Measurements from ENCODE around the gene CHST5. TPM values are rescaled to one million over a fixed set of nuclear protein-coding genes. Genes with fewer than 3 reads are reported as not detected.

The CHST5 gene
- total and polyA plus RNA-seq, 2 of the 13 experiments (the other 11 are each of a cell fraction or from before 2014, with no cell fraction given) = 0.05 TPM; not detected in 1

DNA sequence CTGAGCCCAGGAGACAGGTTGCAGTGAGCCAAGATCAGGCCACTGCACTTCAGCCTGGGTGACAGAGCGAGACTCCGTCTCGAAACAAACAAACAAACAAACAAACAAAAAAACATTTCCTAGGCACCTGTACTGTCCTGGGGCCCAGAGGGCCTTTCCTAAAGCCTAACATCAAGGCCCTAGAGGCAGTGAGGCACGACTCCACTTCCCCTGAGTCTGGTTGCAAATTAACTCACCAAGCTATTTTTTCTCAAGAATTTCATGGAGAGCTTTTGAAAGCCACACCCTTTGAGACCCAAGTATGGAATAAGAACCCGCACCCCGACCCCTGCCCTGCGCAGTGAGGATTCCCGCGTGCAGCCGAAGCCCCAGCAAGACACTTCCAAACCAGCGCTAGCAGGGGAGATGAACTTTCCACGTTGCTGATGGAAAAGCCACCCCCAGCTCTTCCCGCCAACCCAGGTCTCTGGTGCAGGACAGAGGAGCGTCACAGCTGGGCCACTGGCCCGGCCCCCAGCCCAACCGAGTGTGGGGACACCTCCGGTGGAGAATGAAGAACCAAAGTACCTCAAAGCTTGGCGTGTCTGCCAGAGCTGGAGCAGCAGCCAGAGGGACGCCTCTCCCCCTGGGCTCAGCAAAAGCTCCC is 1.2 kb downstream of the CHST5 start (continued):
- TF ChIP-seq ZNF670 (CRISPR knock-in tag; IDR thresholded peaks at IDR 0.05; ENCODE audit: borderline replicate concordance) = no peak
- no peak for TF ChIP-seq SMAD1 (CRISPR knock-in tag; IDR thresholded peaks at IDR 0.05; ENCODE audit: borderline replicate concordance, low read depth)

DNA sequence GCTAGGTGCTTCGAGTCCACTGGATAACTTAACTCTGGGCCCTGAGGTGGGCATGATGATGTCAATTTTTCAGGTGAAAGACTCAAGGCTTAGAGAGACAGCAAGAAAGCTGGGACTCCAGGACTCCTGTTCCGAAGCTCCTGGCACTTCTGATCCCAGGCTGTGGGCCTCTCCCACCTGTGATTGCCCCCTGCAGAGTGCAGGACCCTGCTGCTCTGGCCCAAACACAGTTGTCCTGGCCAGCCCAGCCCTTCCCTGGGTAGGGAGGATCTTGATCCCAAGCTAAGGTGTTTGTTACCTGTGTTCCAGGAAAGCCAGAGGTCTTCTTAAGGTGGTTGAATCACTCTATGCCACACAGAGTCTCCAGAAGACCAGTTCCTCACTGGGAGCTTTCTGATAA is 3.1 kb downstream of the CHST5 start:
- H3K9ac ChIP-seq (ENCODE audit: insufficient read depth, low read depth, low read length) = no peak overlapping the region
- WGBS (ENCODE audit: low lambda C conversion rate) = 25% methylated on average over 1 of the region's 2 CpGs
- DNase-seq (ENCODE audit: low spot score) (no peak), ATAC-seq (no peak), FAIRE-seq (no peak)
- peaks cover 5% of the 10 kb centered on the region for H3K4me1 ChIP-seq (ENCODE audit: insufficient read depth, low read length)
- CTCF ChIA-PET (ENCODE audit: low intra/inter-chr PET ratio, low total read pairs) = no interaction called here
- H3K9me3 ChIP-seq (ENCODE audit: low read length) = no peaks in the 10 kb centered on the region
- H3K79me2 ChIP-seq (ENCODE audit: insufficient read depth, low read length) = no peaks in the 10 kb centered on the region
- no peak overlapping the region for H3K27ac ChIP-seq (ENCODE audit: extremely low read length, insufficient read depth, low read length)
- in situ Hi-C loops (cut with HindIII; ENCODE audit: extremely low pct_ligation_motif_present, low pct_unique_long_range_greater_than_20kb) = no loop called here
- H3K4me3 ChIP-seq (replicated peaks in 1 of 3; ENCODE audit: insufficient read depth in 1 of 3, low read depth in 2 of 3, low read length in 3 of 3) = no peak overlapping the region
- no peaks in the 10 kb centered on the region for H3K36me3 ChIP-seq (replicated peaks in 1 of 2; ENCODE audit: control insufficient read depth in 1 of 2, insufficient read depth in 2 of 2, low read length in 2 of 2)
- H3K4me2 ChIP-seq (ENCODE audit: low read depth, low read length) = no peak overlapping the region
- POLR2A ChIA-PET = interaction anchor here (1.7 kb wide), 1 partner anchor 16 kb away, joined by 11 read pairs; no protein-coding TSS in a partner anchor
- peaks cover 0 to 1% of the 10 kb centered on the region in 2 experiments; a peak in 1 of 5 replicates for H3K27me3 ChIP-seq (ENCODE audit: control insufficient read depth in 1 of 2, insufficient read depth in 2 of 2, low read length in 2 of 2)
- no peak for TF ChIP-seq POLR2AphosphoS2 (IDR thresholded peaks at IDR 0.05; ENCODE audit: low read depth, low read length)
- no peak for TF ChIP-seq HCFC1 (IDR thresholded peaks at IDR 0.05; ENCODE audit: low read depth, low read length)
- TF ChIP-seq, protein P1, sequence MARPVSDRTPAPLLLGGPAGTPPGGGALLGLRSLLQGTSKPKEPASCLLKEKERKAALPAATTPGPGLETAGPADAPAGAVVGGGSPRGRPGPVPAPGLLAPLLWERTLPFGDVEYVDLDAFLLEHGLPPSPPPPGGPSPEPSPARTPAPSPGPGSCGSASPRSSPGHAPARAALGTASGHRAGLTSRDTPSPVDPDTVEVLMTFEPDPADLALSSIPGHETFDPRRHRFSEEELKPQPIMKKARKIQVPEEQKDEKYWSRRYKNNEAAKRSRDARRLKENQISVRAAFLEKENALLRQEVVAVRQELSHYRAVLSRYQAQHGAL (CRISPR knock-in tag; IDR thresholded peaks at IDR 0.05; ENCODE audit: not compliant biosample characterization) = no peak
- no peaks in the 10 kb centered on the region for H4K20me1 ChIP-seq (ENCODE audit: insufficient read depth, low read length)
- no TSS peak for BruUV-seq (replicated peaks)
- intact Hi-C loops (cut with micrococcal nuclease; ENCODE audit: unreplicated experiment) = no loop called here
- no peak overlapping the region for H2AFZ ChIP-seq (ENCODE audit: low read length)

All from HepG2 (cell line).